K562 (cell line): Measurements from ENCODE around the gene RHBDF2. TPM values are rescaled to one million over a fixed set of nuclear protein-coding genes. Genes with fewer than 3 reads are reported as not detected.

Source experiments
- BRF1 ChIP-seq: IDR thresholded peaks from 3 replicates; pipeline ENCODE4 v1.6.1; 2011; ENCODE audit warnings: borderline replicate concordance, mild to moderate bottlenecking; ENCODE audit not compliant: insufficient read length; ENCODE audit errors: extremely low read depth
- CC2D1A ChIP-seq: fragments of 450-650 bp; IDR thresholded peaks from 2 replicates; pipeline ENCODE4 v1.6.1; 2017; ENCODE audit warnings: mild to moderate bottlenecking
- FOS ChIP-seq: IDR thresholded peaks from 3 replicates; pipeline ENCODE4 v1.6.1; 2011; ENCODE audit not compliant: insufficient read length; ENCODE audit errors: extremely low read depth
- HDAC3 ChIP-seq: fragments of 450-650 bp; IDR thresholded peaks from 2 replicates; pipeline ENCODE4 v1.6.1; 2018; ENCODE audit warnings: borderline replicate concordance, mild to moderate bottlenecking, moderate library complexity; ENCODE audit not compliant: partially characterized antibody
- KDM1A ChIP-seq, 2 experiments: fragments of 450-650 bp; IDR thresholded peaks; 2 replicates each; pipeline ENCODE4 v1.6.1; 2016; ENCODE audit warnings: mild to moderate bottlenecking in 2 of 2
- NCOA4 ChIP-seq: fragments of 450-650 bp; IDR thresholded peaks from 2 replicates; pipeline ENCODE4 v1.6.1; 2018; ENCODE audit warnings: mild to moderate bottlenecking; ENCODE audit not compliant: partially characterized antibody
- POLR2A ChIP-seq: fragments of 450-650 bp; conservative IDR thresholded peaks from 2 replicates; pipeline ENCODE4 v1.6.1; 2016
- PTTG1 ChIP-seq: fragments of 450-650 bp; IDR thresholded peaks from 2 replicates; pipeline ENCODE4 v1.6.1; 2016; ENCODE audit warnings: low read depth, mild to moderate bottlenecking, missing genetic modification characterization, missing compliant biosample characterization
- RBM25 ChIP-seq: fragments of 200-400 bp; formaldehyde crosslinking; IDR thresholded peaks from 2 replicates; pipeline ENCODE4 v1.6.1; 2018; ENCODE audit warnings: low read length, low read depth, moderate library complexity; ENCODE audit not compliant: severe bottlenecking
- RFX7 ChIP-seq: fragments of 250-450 bp; sonication (Bioruptor Pico); IDR thresholded peaks from 2 replicates; pipeline ENCODE4 v1.5.1; 2021; ENCODE audit warnings: mild to moderate bottlenecking
- SIN3B ChIP-seq: fragments of 450-650 bp; IDR thresholded peaks from 2 replicates; pipeline ENCODE4 v1.6.1; 2017; ENCODE audit warnings: low read depth, mild to moderate bottlenecking, moderate library complexity
- YY1 ChIP-seq, 3 experiments: IDR thresholded peaks; 2 replicates each; pipeline ENCODE4 v1.6.1; 2011; ENCODE audit warnings: low read length in 2 of 3, mild to moderate bottlenecking in 2 of 3, moderate library complexity in 2 of 3, borderline replicate concordance in 1 of 3, control low read depth in 1 of 3, low read depth in 1 of 3; ENCODE audit not compliant: insufficient read depth in 3 of 3, insufficient replicate concordance in 2 of 3, control insufficient read depth in 1 of 3, insufficient read length in 1 of 3; ENCODE audit errors: extremely low read depth in 1 of 3
- ZNF133 ChIP-seq: fragments of 250-450 bp; sonication (Bioruptor Pico); IDR thresholded peaks from 2 replicates; pipeline ENCODE4 v1.4.0; 2020; ENCODE audit warnings: mild to moderate bottlenecking
- ZNF143 ChIP-seq: sonication (generic); formaldehyde crosslinking; IDR thresholded peaks from 2 replicates; pipeline ENCODE4 v1.9.0; 2022; ENCODE audit warnings: mild to moderate bottlenecking, missing genetic modification reagents
- ZNF311 ChIP-seq: fragments of 250-450 bp; sonication (Bioruptor Pico); IDR thresholded peaks from 2 replicates; pipeline ENCODE4 v1.4.0; 2020; ENCODE audit warnings: mild to moderate bottlenecking, moderate library complexity
- polyA plus RNA-seq, 8 experiments: library from polyadenylated mRNA; depleted of rRNA in 4 of 8; stranded (reverse) in 5 of 8; unstranded in 3 of 8; fragments of >200 nt; fragmentation: Nextera tagmentation in 2 of 8; fragmentation: Illumina TruSeq in 1 of 8; extraction: Ambion mirVana in 2 of 8; extraction: Trizol in 1 of 8; gene quantifications; 2 replicates each; pipeline versions ENCODE4 v1.2.1 to v1.2.3, GENCODE V29; 2011 to 2014; ENCODE audit warnings: inconsistent platforms in 1 of 8, missing spikeins in 1 of 8
- total RNA-seq, 7 experiments: library from RNA; depleted of rRNA in 6 of 7; stranded (reverse); fragments of >200 nt in 6 of 7; fragmentation: Illumina TruSeq in 2 of 7; extraction: Trizol in 2 of 7; gene quantifications; 2 replicates each; pipeline versions ENCODE4 v1.2.1 to v1.2.3, GENCODE V29; 2011 to 2021; ENCODE audit warnings: low replicate concordance in 1 of 7
- TF ChIP-seq, protein P1 (sequence below): fragments of 450-650 bp; IDR thresholded peaks from 2 replicates; pipeline ENCODE4 v1.6.1; 2016; ENCODE audit warnings: low read depth
- TF ChIP-seq, protein P2 (sequence below): fragments of 450-650 bp; formaldehyde crosslinking; IDR thresholded peaks from 2 replicates; pipeline ENCODE4 v1.4.0; 2022; ENCODE audit warnings: mild to moderate bottlenecking, moderate library complexity
- TF ChIP-seq, protein P3 (sequence below): conservative IDR thresholded peaks from 2 replicates; pipeline ENCODE4 v1.6.1; 2011; ENCODE audit warnings: low read depth, mild to moderate bottlenecking, low read length; ENCODE audit not compliant: control insufficient read depth

Gene RHBDF2
- total and polyA plus RNA-seq, 9 of the 15 experiments (the other 6 are each of a cell fraction or from before 2014, with no cell fraction given): 0.04 to 2.8 (median 1.1) TPM

DNA sequence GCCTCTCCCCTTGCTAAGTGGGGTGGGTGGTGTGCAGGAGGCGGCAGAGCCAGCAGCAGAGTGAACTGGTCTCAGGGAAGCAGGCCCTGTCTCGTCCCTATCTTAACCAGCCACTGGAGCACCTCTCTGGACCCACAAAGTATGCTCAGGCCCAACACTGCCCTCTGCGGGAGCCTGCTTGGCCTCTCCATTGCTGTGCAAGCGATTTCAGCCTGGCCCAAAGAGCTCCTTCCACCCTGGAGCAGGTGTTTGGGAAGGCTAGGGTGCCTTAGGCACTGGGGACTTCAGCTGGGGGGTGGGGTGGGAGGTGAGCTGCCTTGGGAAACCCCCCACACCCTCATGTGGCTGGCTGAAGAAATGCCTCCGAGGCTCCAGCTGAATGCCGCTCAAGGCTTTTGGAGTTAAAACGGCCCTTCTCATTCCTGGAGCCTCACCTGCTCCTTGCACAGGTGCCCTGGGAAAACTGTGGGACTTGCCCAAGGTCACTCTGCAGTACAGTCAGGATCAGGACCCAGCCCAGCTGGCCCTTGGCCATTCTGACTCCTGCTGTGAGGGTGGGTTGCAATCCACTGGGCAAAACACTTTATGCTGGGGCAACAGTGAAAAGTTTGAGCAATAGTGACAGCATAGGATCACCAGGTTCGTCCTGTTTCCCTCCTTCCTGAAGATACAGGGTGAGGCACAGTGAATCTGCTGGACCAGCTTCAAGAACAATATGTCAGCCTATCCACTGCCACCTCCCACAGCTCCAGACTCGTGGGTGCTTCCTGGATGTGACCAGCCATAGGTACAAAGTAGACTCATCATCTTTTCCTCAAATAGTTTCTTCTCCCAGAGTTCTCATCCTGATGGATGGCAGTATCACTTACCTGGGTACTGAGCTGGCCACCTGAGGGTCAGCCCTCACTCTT lies 42.4 kb downstream of the RHBDF2 start (continued):
- TF ChIP-seq YY1 (IDR thresholded peaks at IDR 0.05; ENCODE audit: borderline replicate concordance in 1 of 3, control insufficient read depth in 1 of 3, extremely low read depth in 1 of 3, insufficient read depth in 3 of 3, insufficient read length in 1 of 3, insufficient replicate concordance in 2 of 3, low read depth in 1 of 3, low read length in 2 of 3) (peak in 1 of 3 experiments; percentile 40), ZNF311 (CRISPR knock-in tag) (no peak), RFX7 (CRISPR knock-in tag) (no peak), PTTG1 (no peak), RBM25 (no peak), ZNF133 (no peak), CC2D1A (no peak), HDAC3 (no peak), SIN3B (no peak), FOS (no peak), ZNF143 (no peak), NCOA4 (no peak), POLR2A (no peak), KDM1A (IDR thresholded peaks at IDR 0.05) (no peak), BRF1 (no peak)
- TF ChIP-seq, protein P1, sequence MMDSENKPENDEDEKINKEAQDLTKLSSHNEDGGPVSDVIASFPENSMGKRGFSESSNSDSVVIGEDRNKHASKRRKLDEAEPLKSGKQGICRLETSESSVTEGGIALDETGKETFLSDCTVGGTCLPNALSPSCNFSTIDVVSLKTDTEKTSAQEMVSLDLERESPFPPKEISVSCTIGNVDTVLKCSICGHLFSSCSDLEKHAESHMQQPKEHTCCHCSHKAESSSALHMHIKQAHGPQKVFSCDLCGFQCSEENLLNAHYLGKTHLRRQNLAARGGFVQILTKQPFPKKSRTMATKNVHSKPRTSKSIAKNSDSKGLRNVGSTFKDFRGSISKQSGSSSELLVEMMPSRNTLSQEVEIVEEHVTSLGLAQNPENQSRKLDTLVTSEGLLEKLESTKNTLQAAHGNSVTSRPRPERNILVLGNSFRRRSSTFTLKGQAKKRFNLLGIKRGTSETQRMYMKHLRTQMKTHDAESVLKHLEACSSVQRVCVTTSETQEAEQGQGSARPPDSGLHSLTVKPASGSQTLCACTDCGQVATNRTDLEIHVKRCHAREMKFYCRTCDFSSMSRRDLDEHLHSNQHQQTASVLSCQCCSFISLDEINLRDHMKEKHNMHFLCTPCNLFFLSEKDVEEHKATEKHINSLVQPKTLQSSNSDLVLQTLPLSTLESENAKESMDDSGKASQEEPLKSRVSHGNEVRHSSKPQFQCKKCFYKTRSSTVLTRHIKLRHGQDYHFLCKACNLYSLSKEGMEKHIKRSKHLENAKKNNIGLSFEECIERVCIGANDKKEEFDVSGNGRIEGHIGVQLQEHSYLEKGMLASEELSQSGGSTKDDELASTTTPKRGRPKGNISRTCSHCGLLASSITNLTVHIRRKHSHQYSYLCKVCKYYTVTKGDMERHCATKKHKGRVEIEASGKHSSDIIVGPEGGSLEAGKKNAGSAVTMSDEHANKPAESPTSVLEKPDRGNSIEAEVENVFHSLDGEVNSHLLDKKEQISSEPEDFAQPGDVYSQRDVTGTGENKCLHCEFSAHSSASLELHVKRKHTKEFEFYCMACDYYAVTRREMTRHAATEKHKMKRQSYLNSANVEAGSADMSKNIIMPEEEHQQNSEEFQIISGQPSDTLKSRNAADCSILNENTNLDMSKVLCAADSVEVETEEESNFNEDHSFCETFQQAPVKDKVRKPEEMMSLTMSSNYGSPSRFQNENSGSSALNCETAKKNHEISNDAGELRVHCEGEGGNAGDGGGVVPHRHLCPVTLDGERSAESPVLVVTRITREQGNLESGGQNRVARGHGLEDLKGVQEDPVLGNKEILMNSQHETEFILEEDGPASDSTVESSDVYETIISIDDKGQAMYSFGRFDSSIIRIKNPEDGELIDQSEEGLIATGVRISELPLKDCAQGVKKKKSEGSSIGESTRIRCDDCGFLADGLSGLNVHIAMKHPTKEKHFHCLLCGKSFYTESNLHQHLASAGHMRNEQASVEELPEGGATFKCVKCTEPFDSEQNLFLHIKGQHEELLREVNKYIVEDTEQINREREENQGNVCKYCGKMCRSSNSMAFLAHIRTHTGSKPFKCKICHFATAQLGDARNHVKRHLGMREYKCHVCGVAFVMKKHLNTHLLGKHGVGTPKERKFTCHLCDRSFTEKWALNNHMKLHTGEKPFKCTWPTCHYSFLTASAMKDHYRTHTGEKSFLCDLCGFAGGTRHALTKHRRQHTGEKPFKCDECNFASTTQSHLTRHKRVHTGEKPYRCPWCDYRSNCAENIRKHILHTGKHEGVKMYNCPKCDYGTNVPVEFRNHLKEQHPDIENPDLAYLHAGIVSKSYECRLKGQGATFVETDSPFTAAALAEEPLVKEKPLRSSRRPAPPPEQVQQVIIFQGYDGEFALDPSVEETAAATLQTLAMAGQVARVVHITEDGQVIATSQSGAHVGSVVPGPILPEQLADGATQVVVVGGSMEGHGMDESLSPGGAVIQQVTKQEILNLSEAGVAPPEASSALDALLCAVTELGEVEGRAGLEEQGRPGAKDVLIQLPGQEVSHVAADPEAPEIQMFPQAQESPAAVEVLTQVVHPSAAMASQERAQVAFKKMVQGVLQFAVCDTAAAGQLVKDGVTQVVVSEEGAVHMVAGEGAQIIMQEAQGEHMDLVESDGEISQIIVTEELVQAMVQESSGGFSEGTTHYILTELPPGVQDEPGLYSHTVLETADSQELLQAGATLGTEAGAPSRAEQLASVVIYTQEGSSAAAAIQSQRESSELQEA: no peak
- TF ChIP-seq, protein P2, sequence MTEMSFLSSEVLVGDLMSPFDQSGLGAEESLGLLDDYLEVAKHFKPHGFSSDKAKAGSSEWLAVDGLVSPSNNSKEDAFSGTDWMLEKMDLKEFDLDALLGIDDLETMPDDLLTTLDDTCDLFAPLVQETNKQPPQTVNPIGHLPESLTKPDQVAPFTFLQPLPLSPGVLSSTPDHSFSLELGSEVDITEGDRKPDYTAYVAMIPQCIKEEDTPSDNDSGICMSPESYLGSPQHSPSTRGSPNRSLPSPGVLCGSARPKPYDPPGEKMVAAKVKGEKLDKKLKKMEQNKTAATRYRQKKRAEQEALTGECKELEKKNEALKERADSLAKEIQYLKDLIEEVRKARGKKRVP (CRISPR knock-in tag): no peak
- TF ChIP-seq, protein P3, sequence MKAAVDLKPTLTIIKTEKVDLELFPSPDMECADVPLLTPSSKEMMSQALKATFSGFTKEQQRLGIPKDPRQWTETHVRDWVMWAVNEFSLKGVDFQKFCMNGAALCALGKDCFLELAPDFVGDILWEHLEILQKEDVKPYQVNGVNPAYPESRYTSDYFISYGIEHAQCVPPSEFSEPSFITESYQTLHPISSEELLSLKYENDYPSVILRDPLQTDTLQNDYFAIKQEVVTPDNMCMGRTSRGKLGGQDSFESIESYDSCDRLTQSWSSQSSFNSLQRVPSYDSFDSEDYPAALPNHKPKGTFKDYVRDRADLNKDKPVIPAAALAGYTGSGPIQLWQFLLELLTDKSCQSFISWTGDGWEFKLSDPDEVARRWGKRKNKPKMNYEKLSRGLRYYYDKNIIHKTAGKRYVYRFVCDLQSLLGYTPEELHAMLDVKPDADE: no peak
